ENCODE data around the gene NAAA. TPM values are rescaled to one million over a fixed set of nuclear protein-coding genes. Genes with fewer than 3 reads are reported as not detected.

The NAAA gene
- total and polyA plus RNA-seq, 12 donors, result 6.4 to 27.4 (median 13.2) TPM

GRCh38 chr4:75869100-75869499 lies 71.7 kb downstream of the NAAA start:
- peak in 4 of 8 donors; percentile 42 to 95 (median 62) for ATAC-seq
- H3K27ac ChIP-seq, result no peak overlapping the region
- no peak for TF ChIP-seq CTCF (IDR thresholded peaks at IDR 0.05)

GRCh38 chr4:75867130-75867529 lies 73.7 kb downstream of the NAAA start:
- no peak overlapping the region for H3K27ac ChIP-seq
- no peaks in the 10 kb centered on the region for H3K36me3 ChIP-seq
- peaks cover 0 to 37% (median 0%) of the 10 kb centered on the region in 7 donors for H3K27me3 ChIP-seq
- H3K9me3 ChIP-seq, result no peaks in the 10 kb centered on the region
- ATAC-seq (no peak), DNase-seq (no peak)
- intact Hi-C loops (cut with DNase I), result no loop called here
- TF ChIP-seq CTCF (IDR thresholded peaks at IDR 0.05), result no peak
- no peak overlapping the region for H3K4me3 ChIP-seq
- 68% methylated on average over 3 of the region's 3 CpGs for WGBS, 2 donors
- no peaks in the 10 kb centered on the region for H3K4me1 ChIP-seq

More at GRCh38 chr4:75869100-75869499, 71.7 kb downstream of the NAAA start:
- Histone ChIP-seq H3K4me1 (no peaks in the 10 kb centered on the region), H3K9me3 (no peaks in the 10 kb centered on the region), H3K27me3 (peaks cover 0 to 20% (median 0%) of the 10 kb centered on the region in 7 donors), H3K36me3 (no peaks in the 10 kb centered on the region), H3K4me3 (no peak overlapping the region)
- WGBS, 2 donors, result 28 to 29% methylated on average over 3 of the region's 3 CpGs
- no peak for DNase-seq
- intact Hi-C loops (cut with DNase I), result no loop called here

Other genes with a start within 250 kb of the NAAA start
- 10 to 100 TPM; 71.2 to 98.7 (median 81.5) TPM for gene USO1, start 216.4 kb downstream of the NAAA start, total RNA-seq
- gene USO1, start 216.4 kb downstream of the NAAA start, polyA plus RNA-seq, result 10 to 100 TPM; 43.8 to 45.1 TPM
- gene PPEF2, start 38.6 kb downstream of the NAAA start, total RNA-seq, result not detected
- gene PPEF2, start 38.6 kb downstream of the NAAA start, polyA plus RNA-seq, result not detected
- 10 to 100 TPM; 18.1 to 27.2 (median 24.3) TPM for gene SDAD1, start 49.9 kb upstream of the NAAA start, total RNA-seq
- 10 to 100 TPM in 1 of 2 donors, 1 to 10 TPM in 1; 7.4 to 11.9 TPM for gene SDAD1, start 49.9 kb upstream of the NAAA start, polyA plus RNA-seq
- 100 to 1,000 TPM in 1 of 10 donors, 1 to 10 TPM in 2, under 1 TPM in 7; 0.10 to 396 (median 0.60) TPM for gene CXCL9, start 66.5 kb upstream of the NAAA start, total RNA-seq
- under 1 TPM; 0.37 to 0.48 TPM for gene CXCL9, start 66.5 kb upstream of the NAAA start, polyA plus RNA-seq
- 100 to 1,000 TPM in 1 of 10 donors, 1 to 10 TPM in 3, under 1 TPM in 4, not detected in 2; 0.40 to 191 (median 1.0) TPM for gene CXCL10, start 82.5 kb upstream of the NAAA start, total RNA-seq
- under 1 TPM; 0.14 to 0.22 TPM for gene CXCL10, start 82.5 kb upstream of the NAAA start, polyA plus RNA-seq
- gene CXCL11, start 95.1 kb upstream of the NAAA start, total RNA-seq, result 10 to 100 TPM in 1 of 10 donors, under 1 TPM in 4, not detected in 5; 0.23 to 61.0 (median 0.40) TPM
- under 1 TPM in 1 of 2 donors, not detected in 1; 0.07 TPM for gene CXCL11, start 95.1 kb upstream of the NAAA start, polyA plus RNA-seq
- gene ART3, start 133.7 kb upstream of the NAAA start, total RNA-seq, result 100 to 1,000 TPM in 3 of 10 donors, 10 to 100 TPM in 7; 38.4 to 250 (median 65.4) TPM
- 100 to 1,000 TPM in 1 of 2 donors, 10 to 100 TPM in 1; 67.3 to 108 TPM for gene ART3, start 133.7 kb upstream of the NAAA start, polyA plus RNA-seq
- gene NUP54, start 207.4 kb upstream of the NAAA start, total RNA-seq, result 10 to 100 TPM; 16.1 to 22.6 (median 18.9) TPM
- 10 to 100 TPM in 1 of 2 donors, 1 to 10 TPM in 1; 9.6 to 25.8 TPM for gene NUP54, start 207.4 kb upstream of the NAAA start, polyA plus RNA-seq